CD4-positive, alpha-beta memory T cell (primary cell): ENCODE results near the gene IL1RAPL2. TPM values are rescaled to one million over a fixed set of nuclear protein-coding genes. Genes with fewer than 3 reads are reported as not detected.
"Not testable (repeated sequence)": the region's sequence is repeated elsewhere in the genome, so short reads cannot be mapped to it uniquely, and the experiment has no call there.

Experiments used
- CTCF ChIA-PET: fragments of 350-600 bp; sonication (Branson Sonifier 250); formaldehyde crosslinking; loops from one replicate; lab custom pipeline; 2021; ENCODE audit warnings: inconsistent platforms; ENCODE audit not compliant: partially characterized antibody; lab: Charles Lee
- POLR2A ChIA-PET: fragments of 350-600 bp; sonication (Branson Sonifier 250); formaldehyde crosslinking; loops from one replicate; lab custom pipeline; 2021; ENCODE audit not compliant: partially characterized antibody; lab: Charles Lee
- DNase-seq, 5 donors: peaks; one replicate each; pipeline versions ENCODE4 v3.0.0 to v3.0.0-alpha.2; 2020 to 2022; ENCODE audit warnings: mixed read lengths in 1 of 5
- H3K27ac ChIP-seq: one replicate; pipeline ENCODE4 v1.7.0; 2013; ENCODE audit warnings: low read depth, low read length
- H3K27me3 ChIP-seq: 2 replicates; pipeline ENCODE4 v1.7.0; 2013; ENCODE audit warnings: mild to moderate bottlenecking, low read length, moderate library complexity; ENCODE audit not compliant: insufficient read depth
- H3K36me3 ChIP-seq: 2 replicates; pipeline ENCODE4 v1.7.0; 2013; ENCODE audit warnings: mild to moderate bottlenecking, low read length, moderate library complexity; ENCODE audit not compliant: insufficient read depth
- H3K4me1 ChIP-seq: 2 replicates; pipeline ENCODE4 v1.7.0; 2013; ENCODE audit warnings: mild to moderate bottlenecking, low read length, moderate library complexity; ENCODE audit not compliant: insufficient read depth
- H3K4me3 ChIP-seq, 2 donors: one replicate each; pipeline ENCODE4 v1.7.0; 2013; ENCODE audit warnings: low read length in 2 of 2, mild to moderate bottlenecking in 1 of 2
- H3K9me3 ChIP-seq, 2 donors: one replicate each; pipeline ENCODE4 v1.7.0; 2013; ENCODE audit warnings: low read length in 2 of 2, control low read depth in 1 of 2; ENCODE audit not compliant: control insufficient read depth in 1 of 2
- H3K27ac Mint-ChIP-seq, 7 donors: one replicate each; pipeline ENCODE4 v1.8.0; 2020 to 2021; ENCODE audit warnings: mixed read lengths in 7 of 7, mild to moderate bottlenecking in 6 of 7, inconsistent platforms in 3 of 7, moderate library complexity in 3 of 7
- H3K27me3 Mint-ChIP-seq, 2 donors: one replicate each; pipeline ENCODE4 v1.8.0; 2020 to 2021; ENCODE audit warnings: mixed read lengths in 2 of 2
- H3K36me3 Mint-ChIP-seq, 2 donors: one replicate each; pipeline ENCODE4 v1.8.0; 2020 to 2021; ENCODE audit warnings: mixed read lengths in 2 of 2, inconsistent platforms in 1 of 2, mild to moderate bottlenecking in 1 of 2
- H3K4me1 Mint-ChIP-seq, 4 donors: one replicate each; pipeline ENCODE4 v1.8.0; 2020 to 2021; ENCODE audit warnings: mixed read lengths in 4 of 4, mild to moderate bottlenecking in 1 of 4
- H3K4me3 Mint-ChIP-seq, 8 donors: one replicate each; pipeline ENCODE4 v1.8.0; 2020 to 2021; ENCODE audit warnings: mixed read lengths in 8 of 8, mild to moderate bottlenecking in 7 of 8, moderate library complexity in 6 of 8, inconsistent platforms in 3 of 8
- H3K9me3 Mint-ChIP-seq, 8 donors: one replicate each; pipeline ENCODE4 v1.8.0; 2020 to 2021; ENCODE audit warnings: mixed read lengths in 8 of 8, mild to moderate bottlenecking in 5 of 8, inconsistent platforms in 3 of 8, moderate library complexity in 1 of 8
- intact Hi-C: fragments of 100-400 bp; cut with micrococcal nuclease; formaldehyde crosslinking; loops from one replicate; pipeline ENCODE4 v1.15.1; 2023
- polyA plus RNA-seq, 2 donors: library from polyadenylated mRNA; unstranded; fragments of 300-500 nt; fragmentation: Illumina TruSeq; gene quantifications; one replicate each; pipeline ENCODE4 v1.2.3, GENCODE V29; 2021
- total RNA-seq, 2 experiments: library from RNA; stranded (reverse); gene quantifications; one replicate each; pipeline ENCODE4 v1.2.3, GENCODE V29; 2021

Gene IL1RAPL2
- total and polyA plus RNA-seq, 4 experiments from 2014 or later, result not detected

DNA sequence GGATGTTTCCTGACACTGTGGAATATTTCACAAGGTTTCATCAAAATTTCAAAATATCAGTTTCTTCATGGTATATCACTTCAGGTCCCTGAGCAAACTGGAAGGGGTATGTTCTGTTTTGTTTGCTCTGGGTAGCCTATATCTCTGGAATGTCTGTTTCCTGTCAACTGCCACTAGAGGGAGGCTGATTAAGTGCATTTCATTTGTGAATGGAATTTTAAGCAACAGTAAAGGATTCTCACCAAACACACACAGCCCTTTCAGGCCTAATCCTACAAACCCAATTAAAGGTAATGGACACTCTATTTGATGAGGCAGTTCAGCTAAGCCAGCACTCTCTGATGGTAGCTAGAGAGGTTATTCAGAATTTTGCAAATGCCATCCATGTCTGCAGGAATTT is 347.3 kb downstream of the IL1RAPL2 start:
- no peak for DNase-seq
- CTCF ChIA-PET, result interaction anchor here (1.0 to 1.1 kb wide), 2 partner anchors 9 to 12 kb away, joined by 3 to 4 read pairs; no protein-coding TSS in a partner anchor
- intact Hi-C loops, result no loop called here

DNA sequence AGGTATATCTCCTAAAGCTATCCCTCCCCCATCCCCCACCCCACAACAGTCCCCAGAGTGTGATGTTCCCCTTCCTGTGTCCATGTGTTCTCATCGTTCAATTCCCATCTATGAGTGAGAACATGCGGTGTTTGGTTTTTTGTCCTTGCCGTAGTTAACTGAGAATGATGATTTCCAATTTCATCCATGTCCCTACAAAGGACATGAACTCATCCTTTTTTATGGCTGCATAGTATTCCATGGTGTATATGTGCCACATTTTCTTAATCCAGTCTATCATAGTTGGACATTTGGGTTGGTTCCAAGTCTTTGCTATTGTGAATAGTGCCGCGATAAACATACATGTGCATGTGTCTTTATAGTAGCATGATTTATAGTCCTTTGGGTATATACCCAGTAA is 348.7 kb downstream of the IL1RAPL2 start:
- H3K4me1 Mint-ChIP-seq, H3K4me3 Mint-ChIP-seq, H3K36me3 ChIP-seq, H3K9me3 ChIP-seq, H3K4me1 ChIP-seq, H3K27me3 Mint-ChIP-seq, intact Hi-C loops, CTCF ChIA-PET, H3K9me3 Mint-ChIP-seq, DNase-seq, H3K36me3 Mint-ChIP-seq, H3K27ac Mint-ChIP-seq, POLR2A ChIA-PET, H3K4me3 ChIP-seq, H3K27ac ChIP-seq, H3K27me3 ChIP-seq: not testable (repeated sequence)

More for the DNA sequence above, 347.3 kb downstream of the IL1RAPL2 start:
- Histone ChIP-seq H3K27ac (no peak overlapping the region), H3K27me3 (no peaks in the 10 kb centered on the region), H3K9me3 (no peaks in the 10 kb centered on the region), H3K4me3 (no peak overlapping the region), H3K36me3 (no peaks in the 10 kb centered on the region), H3K4me1 (no peaks in the 10 kb centered on the region)
- Mint-ChIP-seq H3K27ac (no peak overlapping the region), H3K4me1 (no peaks in the 10 kb centered on the region), H3K36me3 (no peaks in the 10 kb centered on the region), H3K27me3 (no peaks in the 10 kb centered on the region), H3K9me3 (peaks cover 0 to 2% (median 0%) of the 10 kb centered on the region in 8 donors), H3K4me3 (no peak overlapping the region)
- POLR2A ChIA-PET, result no interaction called here

DNA sequence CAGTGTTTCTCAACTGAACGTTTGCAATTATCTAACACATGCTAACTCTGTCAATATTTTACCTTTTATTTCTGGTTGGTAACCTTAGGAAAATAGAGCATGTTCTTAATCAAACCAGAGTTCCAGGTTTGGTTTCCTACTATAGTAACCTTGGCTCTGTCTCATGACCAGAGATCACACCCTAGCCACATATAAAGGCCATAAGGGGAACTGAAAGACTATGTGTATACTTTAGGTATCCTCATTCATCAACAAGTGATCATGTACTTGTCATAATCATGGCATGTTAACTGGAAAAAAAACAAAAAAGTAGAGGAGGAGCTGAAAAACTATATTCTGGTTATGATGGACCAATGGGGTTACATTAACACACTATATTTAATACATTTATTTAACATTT is 352.1 kb downstream of the IL1RAPL2 start:
- peaks cover 0 to 1% (median 0%) of the 10 kb centered on the region in 4 donors for H3K4me1 Mint-ChIP-seq
- intact Hi-C loops, result no loop called here
- peaks cover 0 to 2% (median 0%) of the 10 kb centered on the region in 8 donors for H3K9me3 Mint-ChIP-seq

DNA sequence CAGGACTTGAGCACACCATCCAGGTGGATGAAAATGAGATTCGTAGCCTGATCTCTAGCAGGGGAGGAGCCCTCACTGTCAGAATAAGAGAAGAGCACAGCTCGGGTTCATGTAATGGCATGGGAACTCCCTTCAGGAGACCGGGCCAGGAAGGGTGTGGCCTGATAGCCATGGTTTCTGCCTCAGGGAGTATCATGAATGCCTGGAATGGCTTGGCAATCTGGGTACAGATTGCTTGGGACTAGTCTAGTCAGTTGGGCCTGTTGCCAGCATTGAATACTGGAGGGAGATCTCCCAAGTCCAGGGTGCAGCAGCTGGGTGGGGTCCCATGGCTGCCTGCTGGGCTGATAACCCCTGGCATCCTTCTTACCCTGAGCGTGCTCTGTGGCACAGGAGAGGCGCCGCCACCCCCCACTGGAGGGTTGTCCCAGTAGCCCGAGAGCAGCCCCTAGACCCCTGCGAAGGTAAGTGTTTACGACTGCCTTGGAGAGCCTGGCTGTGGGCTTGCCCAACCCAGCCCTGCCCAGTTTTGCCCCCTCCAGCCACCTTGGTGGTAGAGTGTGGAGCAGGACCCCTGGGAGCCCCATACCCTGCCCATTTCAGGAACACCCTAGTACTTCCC is 355.7 kb downstream of the IL1RAPL2 start:
- Mint-ChIP-seq H3K4me1 (peaks cover 0 to 1% (median 0%) of the 10 kb centered on the region in 4 donors), H3K27me3 (no peaks in the 10 kb centered on the region)
- intact Hi-C loops, result no loop called here

More for the DNA sequence above, 352.1 kb downstream of the IL1RAPL2 start:
- Mint-ChIP-seq H3K4me3 (no peak overlapping the region), H3K36me3 (no peaks in the 10 kb centered on the region), H3K27me3 (no peaks in the 10 kb centered on the region), H3K27ac (no peak overlapping the region)
- DNase-seq, result no peak
- Histone ChIP-seq H3K27me3 (no peaks in the 10 kb centered on the region), H3K36me3 (no peaks in the 10 kb centered on the region), H3K4me3 (no peak overlapping the region), H3K4me1 (no peaks in the 10 kb centered on the region), H3K27ac (no peak overlapping the region), H3K9me3 (no peaks in the 10 kb centered on the region)
- POLR2A ChIA-PET, result no interaction called here
- CTCF ChIA-PET, result no interaction called here

DNA sequence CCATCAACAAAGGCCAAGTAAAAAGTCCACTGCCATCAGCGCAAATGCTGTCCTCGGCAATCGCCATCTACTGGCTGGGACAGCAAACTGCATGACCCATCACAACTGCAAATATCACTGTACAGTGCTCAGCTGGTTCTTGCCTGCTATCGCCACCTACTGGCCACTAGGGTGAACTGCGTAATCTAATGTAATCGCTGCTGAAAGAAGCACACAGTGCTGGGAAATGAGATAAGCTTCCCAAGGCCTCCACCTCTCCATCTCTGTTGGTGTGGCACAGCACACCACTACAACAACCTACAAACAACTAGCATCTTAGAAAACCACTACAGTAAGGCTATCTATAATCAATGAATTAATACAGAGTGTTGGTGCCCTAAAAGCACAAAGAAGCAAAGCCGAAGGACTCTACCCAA is 356.2 kb downstream of the IL1RAPL2 start:
- no peaks in the 10 kb centered on the region for H3K36me3 Mint-ChIP-seq
- H3K27me3 Mint-ChIP-seq, result no peaks in the 10 kb centered on the region
- no peak overlapping the region for H3K4me3 ChIP-seq
- peak; percentile 39 to 64 (median 60) for DNase-seq
- H3K4me3 Mint-ChIP-seq, result no peak overlapping the region
- no peak overlapping the region for H3K27ac Mint-ChIP-seq
- CTCF ChIA-PET, result interaction anchor here (1.1 to 1.4 kb wide), 2 partner anchors 9 to 11 kb away, joined by 3 read pairs; no protein-coding TSS in a partner anchor
- H3K36me3 ChIP-seq, result no peaks in the 10 kb centered on the region
- H3K9me3 Mint-ChIP-seq, result no peaks in the 10 kb centered on the region
- no peaks in the 10 kb centered on the region for H3K9me3 ChIP-seq
- no peaks in the 10 kb centered on the region for H3K4me1 ChIP-seq
- intact Hi-C loops, result no loop called here
- H3K27ac ChIP-seq, result no peak overlapping the region
- no peaks in the 10 kb centered on the region for H3K27me3 ChIP-seq
- POLR2A ChIA-PET, result no interaction called here
- peaks cover 0 to 1% (median 0%) of the 10 kb centered on the region in 4 donors for H3K4me1 Mint-ChIP-seq

More for the DNA sequence above, 355.7 kb downstream of the IL1RAPL2 start:
- no peaks in the 10 kb centered on the region for H3K9me3 ChIP-seq
- H3K36me3 Mint-ChIP-seq, result no peaks in the 10 kb centered on the region
- no peak for DNase-seq
- ChIA-PET POLR2A (no interaction called here), CTCF (interaction anchor here (1.4 kb wide), 1 partner anchor 8 kb away, joined by 3 read pairs; no protein-coding TSS in a partner anchor)
- H3K27me3 ChIP-seq, result no peaks in the 10 kb centered on the region
- H3K9me3 Mint-ChIP-seq, result no peaks in the 10 kb centered on the region
- no peak overlapping the region for H3K27ac Mint-ChIP-seq
- H3K4me3 Mint-ChIP-seq, result no peak overlapping the region
- no peaks in the 10 kb centered on the region for H3K36me3 ChIP-seq
- H3K4me3 ChIP-seq, result no peak overlapping the region
- no peaks in the 10 kb centered on the region for H3K4me1 ChIP-seq
- no peak overlapping the region for H3K27ac ChIP-seq

DNA sequence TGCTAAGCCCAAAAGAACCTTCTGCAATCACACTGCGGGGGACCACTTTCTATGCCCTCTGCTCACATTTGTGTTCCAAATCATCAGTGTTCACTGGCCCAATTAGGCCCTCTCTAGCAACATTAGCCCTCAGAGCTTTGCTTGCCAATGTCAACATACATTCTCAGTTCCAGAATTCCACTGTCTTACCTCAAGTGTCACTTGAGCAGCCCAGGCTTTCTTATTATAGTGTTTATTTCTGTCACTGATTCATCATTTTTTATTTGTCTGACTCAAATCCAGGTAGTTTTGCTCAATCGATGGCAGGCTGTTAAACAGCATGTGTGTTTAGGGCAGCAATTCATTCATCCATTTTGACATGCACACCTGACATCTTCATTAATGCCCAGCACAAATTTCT is 363.3 kb downstream of the IL1RAPL2 start:
- H3K27me3 Mint-ChIP-seq, result peaks cover 0 to 2% of the 10 kb centered on the region in 2 donors
- no peak overlapping the region for H3K27ac Mint-ChIP-seq

DNA sequence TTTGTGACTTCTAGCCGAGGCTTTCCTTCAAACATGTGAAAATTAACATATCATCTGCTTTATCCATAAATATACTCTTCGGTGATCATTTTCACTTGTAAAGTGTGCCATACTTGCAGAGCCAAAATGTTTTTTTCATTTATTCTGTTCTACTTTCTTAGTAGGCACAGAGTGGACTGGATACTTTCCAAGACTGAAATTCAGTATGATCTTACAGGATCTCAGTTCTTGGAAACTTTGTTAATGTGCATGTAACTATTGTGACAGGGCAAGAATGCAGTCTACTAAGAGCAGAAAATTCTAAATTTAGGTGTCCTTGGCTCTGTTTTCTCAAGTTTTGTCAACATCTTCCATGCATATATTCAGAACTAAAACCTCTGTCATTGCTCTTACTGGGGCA is 369.6 kb downstream of the IL1RAPL2 start:
- no peaks in the 10 kb centered on the region for H3K27me3 ChIP-seq
- no peaks in the 10 kb centered on the region for H3K4me1 ChIP-seq
- Mint-ChIP-seq H3K4me3 (no peak overlapping the region), H3K27me3 (peaks cover 0 to 2% of the 10 kb centered on the region in 2 donors), H3K9me3 (no peaks in the 10 kb centered on the region), H3K4me1 (no peaks in the 10 kb centered on the region), H3K36me3 (no peaks in the 10 kb centered on the region), H3K27ac (no peak overlapping the region)
- ChIA-PET POLR2A (no interaction called here), CTCF (no interaction called here)
- intact Hi-C loops, result no loop called here
- no peaks in the 10 kb centered on the region for H3K9me3 ChIP-seq
- no peak overlapping the region for H3K4me3 ChIP-seq
- no peak overlapping the region for H3K27ac ChIP-seq
- no peak for DNase-seq
- H3K36me3 ChIP-seq, result no peaks in the 10 kb centered on the region

More for the DNA sequence above, 363.3 kb downstream of the IL1RAPL2 start:
- ChIA-PET CTCF (no interaction called here), POLR2A (no interaction called here)
- Mint-ChIP-seq H3K9me3 (no peaks in the 10 kb centered on the region), H3K4me3 (no peak overlapping the region), H3K36me3 (no peaks in the 10 kb centered on the region), H3K4me1 (no peaks in the 10 kb centered on the region)
- no peak for DNase-seq
- Histone ChIP-seq H3K4me1 (no peaks in the 10 kb centered on the region), H3K27me3 (no peaks in the 10 kb centered on the region), H3K9me3 (no peaks in the 10 kb centered on the region), H3K36me3 (no peaks in the 10 kb centered on the region), H3K4me3 (no peak overlapping the region), H3K27ac (no peak overlapping the region)
- intact Hi-C loops, result no loop called here
